HEK293 (cell line): ENCODE results near the gene TBC1D5.

Experiments used
- KLF16 ChIP-seq: fragments of 450-650 bp; formaldehyde crosslinking; IDR thresholded peaks from 2 replicates; pipeline ENCODE4 v1.5.1; 2017; ENCODE audit warnings: missing biosample characterization, missing genetic modification characterization
- TCF7L2 ChIP-seq: IDR thresholded peaks from 2 replicates; pipeline ENCODE4 v1.6.1; 2011; ENCODE audit warnings: low read depth, mild to moderate bottlenecking, inconsistent platforms, low read length, moderate library complexity, borderline replicate concordance
- YY1 ChIP-seq: fragments of 450-650 bp; formaldehyde crosslinking; IDR thresholded peaks from 2 replicates; pipeline ENCODE4 v1.5.1; 2018; ENCODE audit warnings: missing biosample characterization, missing genetic modification characterization
- ZBTB21 ChIP-seq: fragments of 450-650 bp; formaldehyde crosslinking; IDR thresholded peaks from 2 replicates; pipeline ENCODE4 v1.5.1; 2017; ENCODE audit warnings: missing biosample characterization, missing genetic modification characterization
- ZNF140 ChIP-seq: fragments of 450-650 bp; formaldehyde crosslinking; IDR thresholded peaks from 2 replicates; pipeline ENCODE4 v1.5.1; 2016; ENCODE audit warnings: missing biosample characterization, missing genetic modification characterization
- ZNF2 ChIP-seq: fragments of 450-650 bp; formaldehyde crosslinking; IDR thresholded peaks from 2 replicates; pipeline ENCODE4 v1.5.1; 2016; ENCODE audit warnings: missing biosample characterization, missing genetic modification characterization
- ZNF202 ChIP-seq: fragments of 450-650 bp; formaldehyde crosslinking; IDR thresholded peaks from 2 replicates; pipeline ENCODE4 v1.5.1; 2016; ENCODE audit warnings: missing biosample characterization, missing genetic modification characterization, borderline replicate concordance
- ZNF473 ChIP-seq: fragments of 450-650 bp; formaldehyde crosslinking; IDR thresholded peaks from 2 replicates; pipeline ENCODE4 v1.5.1; 2017; ENCODE audit warnings: missing biosample characterization, missing genetic modification characterization
- ZNF501 ChIP-seq: fragments of 450-650 bp; formaldehyde crosslinking; IDR thresholded peaks from 2 replicates; pipeline ENCODE4 v1.5.1; 2016; ENCODE audit warnings: missing biosample characterization, missing genetic modification characterization
- ZNF677 ChIP-seq: fragments of 450-650 bp; IDR thresholded peaks from 2 replicates; pipeline ENCODE4 v1.5.0; 2018; ENCODE audit warnings: missing biosample characterization, mild to moderate bottlenecking, missing genetic modification characterization, moderate library complexity
- TF ChIP-seq, protein P1 (sequence below): fragments of 450-650 bp; formaldehyde crosslinking; IDR thresholded peaks from 2 replicates; pipeline ENCODE4 v1.5.1; 2016; ENCODE audit warnings: missing biosample characterization, missing genetic modification characterization
- TF ChIP-seq, protein P2 (sequence below): fragments of 450-650 bp; formaldehyde crosslinking; IDR thresholded peaks from 2 replicates; pipeline ENCODE4 v1.5.1; 2016; ENCODE audit warnings: missing biosample characterization, missing genetic modification characterization

DNA sequence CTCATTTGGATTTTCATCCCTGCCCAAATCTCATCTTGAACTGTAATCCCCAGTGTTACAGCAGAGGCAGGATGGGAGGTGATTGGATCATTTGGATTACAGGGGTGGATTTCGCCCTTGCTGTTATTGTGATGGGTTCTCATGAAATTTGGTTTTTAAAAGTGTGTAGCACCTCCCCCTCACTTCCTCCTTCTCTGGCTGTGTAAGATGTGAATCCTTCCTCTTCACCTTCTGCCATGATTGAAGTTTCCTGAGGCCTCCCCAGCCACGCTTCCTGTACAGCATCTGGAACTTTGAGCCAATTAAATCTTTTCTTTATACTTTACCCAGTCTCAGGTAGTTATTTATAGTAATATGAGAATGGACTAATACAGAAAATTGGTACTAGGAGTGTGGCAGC is 540.9 kb downstream of the TBC1D5 start:
- TF ChIP-seq, protein P1, sequence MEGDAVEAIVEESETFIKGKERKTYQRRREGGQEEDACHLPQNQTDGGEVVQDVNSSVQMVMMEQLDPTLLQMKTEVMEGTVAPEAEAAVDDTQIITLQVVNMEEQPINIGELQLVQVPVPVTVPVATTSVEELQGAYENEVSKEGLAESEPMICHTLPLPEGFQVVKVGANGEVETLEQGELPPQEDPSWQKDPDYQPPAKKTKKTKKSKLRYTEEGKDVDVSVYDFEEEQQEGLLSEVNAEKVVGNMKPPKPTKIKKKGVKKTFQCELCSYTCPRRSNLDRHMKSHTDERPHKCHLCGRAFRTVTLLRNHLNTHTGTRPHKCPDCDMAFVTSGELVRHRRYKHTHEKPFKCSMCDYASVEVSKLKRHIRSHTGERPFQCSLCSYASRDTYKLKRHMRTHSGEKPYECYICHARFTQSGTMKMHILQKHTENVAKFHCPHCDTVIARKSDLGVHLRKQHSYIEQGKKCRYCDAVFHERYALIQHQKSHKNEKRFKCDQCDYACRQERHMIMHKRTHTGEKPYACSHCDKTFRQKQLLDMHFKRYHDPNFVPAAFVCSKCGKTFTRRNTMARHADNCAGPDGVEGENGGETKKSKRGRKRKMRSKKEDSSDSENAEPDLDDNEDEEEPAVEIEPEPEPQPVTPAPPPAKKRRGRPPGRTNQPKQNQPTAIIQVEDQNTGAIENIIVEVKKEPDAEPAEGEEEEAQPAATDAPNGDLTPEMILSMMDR (tag by site-specific recombination): no peak
- TF ChIP-seq ZNF473 (tag by site-specific recombination) (no peak), ZNF501 (tag by site-specific recombination) (no peak), ZNF2 (tag by site-specific recombination) (no peak), KLF16 (tag by site-specific recombination) (no peak), YY1 (no peak), ZNF202 (tag by site-specific recombination) (no peak), ZBTB21 (no peak), ZNF140 (no peak), ZNF677 (tag by site-specific recombination) (no peak), TCF7L2 (no peak)
- TF ChIP-seq, protein P2, sequence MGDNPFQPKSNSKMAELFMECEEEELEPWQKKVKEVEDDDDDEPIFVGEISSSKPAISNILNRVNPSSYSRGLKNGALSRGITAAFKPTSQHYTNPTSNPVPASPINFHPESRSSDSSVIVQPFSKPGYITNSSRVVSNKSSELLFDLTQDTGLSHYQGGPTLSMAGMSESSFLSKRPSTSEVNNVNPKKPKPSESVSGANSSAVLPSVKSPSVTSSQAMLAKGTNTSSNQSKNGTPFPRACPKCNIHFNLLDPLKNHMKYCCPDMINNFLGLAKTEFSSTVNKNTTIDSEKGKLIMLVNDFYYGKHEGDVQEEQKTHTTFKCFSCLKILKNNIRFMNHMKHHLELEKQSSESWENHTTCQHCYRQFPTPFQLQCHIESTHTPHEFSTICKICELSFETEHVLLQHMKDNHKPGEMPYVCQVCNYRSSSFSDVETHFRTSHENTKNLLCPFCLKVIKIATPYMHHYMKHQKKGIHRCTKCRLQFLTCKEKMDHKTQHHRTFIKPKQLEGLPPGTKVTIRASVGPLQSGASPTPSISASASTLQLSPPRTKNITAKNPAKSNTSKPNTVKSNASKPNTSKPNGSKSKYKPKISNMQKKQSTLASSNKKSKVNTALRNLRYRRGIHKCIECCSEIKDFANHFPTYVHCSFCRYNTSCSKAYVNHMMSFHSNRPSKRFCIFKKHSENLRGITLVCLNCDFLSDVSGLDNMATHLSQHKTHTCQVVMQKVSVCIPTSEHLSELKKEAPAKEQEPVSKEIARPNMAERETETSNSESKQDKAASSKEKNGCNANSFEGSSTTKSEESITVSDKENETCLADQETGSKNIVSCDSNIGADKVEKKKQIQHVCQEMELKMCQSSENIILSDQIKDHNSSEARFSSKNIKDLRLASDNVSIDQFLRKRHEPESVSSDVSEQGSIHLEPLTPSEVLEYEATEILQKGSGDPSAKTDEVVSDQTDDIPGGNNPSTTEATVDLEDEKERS: no peak
